ENCODE data around the gene ATF2. TPM values are rescaled to one million over a fixed set of nuclear protein-coding genes. Genes with fewer than 3 reads are reported as not detected.

ATF2 gene
- total RNA-seq (ENCODE audit: unreplicated experiment) = 91.3 TPM
- long read RNA-seq, full-length matches to known transcripts = 4 of 12 reads
- long read RNA-seq, partial matches to known transcripts = 3 of 12 reads
- long read RNA-seq, other reads (novel, unspliced or antisense) = 5 of 12 reads

- Mint-ChIP-seq H3K36me3 (ENCODE audit: unreplicated experiment) (no peaks in the 10 kb centered on the region), H3K4me1 (ENCODE audit: low read depth, unreplicated experiment) (peaks cover 6% of the 10 kb centered on the region), H3K9me3 (ENCODE audit: unreplicated experiment) (peaks cover 13% of the 10 kb centered on the region), H3K27me3 (ENCODE audit: unreplicated experiment) (peaks cover 6% of the 10 kb centered on the region), H3K4me3 (ENCODE audit: unreplicated experiment) (peak within 1 kb of the TSS; percentile 100), H3K27ac (ENCODE audit: unreplicated experiment) (peak within 1 kb of the TSS; percentile 100)
- no peak for TF ChIP-seq CTCF (IDR thresholded peaks at IDR 0.05; ENCODE audit: partially characterized antibody, unreplicated experiment)
- DNase-seq = peak; percentile 97
These were observed at the start of gene ATF2 for GRCh38 chr2:175167792-175168563. Gene ATF2 (minus strand): TSS chr2:175168203. CDS start chr2:175136443, 31,760 bp downstream.

- DNase-seq = no peak
- Mint-ChIP-seq H3K36me3 (ENCODE audit: unreplicated experiment) (no peaks in the 10 kb centered on the region), H3K27me3 (ENCODE audit: unreplicated experiment) (no peaks in the 10 kb centered on the region), H3K9me3 (ENCODE audit: unreplicated experiment) (peaks cover 6% of the 10 kb centered on the region), H3K4me1 (ENCODE audit: low read depth, unreplicated experiment) (no peaks in the 10 kb centered on the region), H3K27ac (ENCODE audit: unreplicated experiment) (no peak overlapping the region), H3K4me3 (ENCODE audit: unreplicated experiment) (no peak overlapping the region)
- TF ChIP-seq CTCF (IDR thresholded peaks at IDR 0.05; ENCODE audit: partially characterized antibody, unreplicated experiment) = no peak
These were observed 39.9 kb upstream of the ATF2 start for GRCh38 chr2:175207741-175208438.

- Mint-ChIP-seq H3K27ac (ENCODE audit: unreplicated experiment) (no peak overlapping the region), H3K36me3 (ENCODE audit: unreplicated experiment) (no peaks in the 10 kb centered on the region)
- no peak for TF ChIP-seq CTCF (IDR thresholded peaks at IDR 0.05; ENCODE audit: partially characterized antibody, unreplicated experiment)
These were observed 38.9 kb upstream of the ATF2 start for GRCh38 chr2:175206866-175207265.

GRCh38 chr2:175205523-175205922 is 37.5 kb upstream of the ATF2 start:
- Mint-ChIP-seq H3K4me1 (ENCODE audit: low read depth, unreplicated experiment) (no peaks in the 10 kb centered on the region), H3K36me3 (ENCODE audit: unreplicated experiment) (no peaks in the 10 kb centered on the region), H3K9me3 (ENCODE audit: unreplicated experiment) (peaks cover under 1% of the 10 kb centered on the region), H3K27ac (ENCODE audit: unreplicated experiment) (no peak overlapping the region), H3K4me3 (ENCODE audit: unreplicated experiment) (no peak overlapping the region), H3K27me3 (ENCODE audit: unreplicated experiment) (no peaks in the 10 kb centered on the region)
- no peak for TF ChIP-seq CTCF (IDR thresholded peaks at IDR 0.05; ENCODE audit: partially characterized antibody, unreplicated experiment)
- no peak for DNase-seq

More at GRCh38 chr2:175206866-175207265, 38.9 kb upstream of the ATF2 start:
- Mint-ChIP-seq H3K4me3 (ENCODE audit: unreplicated experiment) (no peak overlapping the region), H3K4me1 (ENCODE audit: low read depth, unreplicated experiment) (no peaks in the 10 kb centered on the region), H3K9me3 (ENCODE audit: unreplicated experiment) (peaks cover 6% of the 10 kb centered on the region), H3K27me3 (ENCODE audit: unreplicated experiment) (no peaks in the 10 kb centered on the region)
- DNase-seq = no peak

Data from glutamatergic neuron (in vitro differentiated cells).